K562 (cell line): Measurements from ENCODE around the gene TRIM44. TPM values are rescaled to one million over a fixed set of nuclear protein-coding genes. Genes with fewer than 3 reads are reported as not detected.

Experiments
- ATAC-seq: fragments of 200-7000 bp; cut with Tn5 transposase; 3 replicates; pipeline ENCODE4 v1.9.1; 2020; ENCODE audit warnings: moderate library complexity
- BruUV-seq: library from RNA; stranded (reverse); fragments of 400-500 nt; replicated peaks from 2 replicates; lab custom pipeline; 2021; lab: Mats Ljungman, UMichigan
- CTCF ChIA-PET: fragments of 300-600 bp; formaldehyde crosslinking; extraction: SDS; loops from one replicate; lab custom pipeline; 2021; ENCODE audit warnings: low intra/inter-chr PET ratio; lab: Yijun Ruan, JAX
- POLR2A ChIA-PET: fragments of 300-600, 350-650 bp; sonication (Branson Sonifier 250); formaldehyde crosslinking; extraction: SDS; loops from one replicate; lab custom pipeline; 2021; ENCODE audit warnings: antibody characterized with exemption, inconsistent platforms; lab: Yijun Ruan, JAX
- DNase-seq, 4 experiments: peaks; one replicate each; pipeline versions ENCODE4 v3.0.0 to v3.0.0-alpha.2; 2011 to 2018; ENCODE audit warnings: low spot score in 3 of 4, mixed read lengths in 3 of 4; ENCODE audit errors: extremely low read depth in 1 of 4
- FAIRE-seq: peaks from 2 replicates; lab custom pipeline; 2011; peaks lifted over from hg19 to GRCh38; lab: Jason Lieb, UNC
- H2AFZ ChIP-seq: 2 replicates; pipeline ENCODE4 v1.6.0; 2011; ENCODE audit warnings: low read depth, low read length, control low read depth, inconsistent platforms
- H3K27ac ChIP-seq: fragments of 200-600 bp; 3 replicates; pipeline ENCODE4 v1.8.0; 2011; ENCODE audit warnings: low read depth, mild to moderate bottlenecking, control low read depth, inconsistent platforms, low read length, moderate library complexity, mixed read lengths; ENCODE audit errors: extremely low read depth
- H3K27me3 ChIP-seq, 2 experiments: fragments of 300-600 bp in 1 of 2; 2 replicates in 1 of 2; 3 replicates in 1 of 2; pipeline versions ENCODE4 v1.6.0 to v1.8.0; 2011; ENCODE audit warnings: inconsistent platforms in 2 of 2, low read length in 2 of 2, mild to moderate bottlenecking in 1 of 2, mixed read lengths in 1 of 2, moderate library complexity in 1 of 2; ENCODE audit not compliant: control insufficient read depth in 2 of 2, insufficient read depth in 2 of 2
- H3K36me3 ChIP-seq: fragments of 300-600 bp; 3 replicates; pipeline ENCODE4 v1.8.0; 2011; ENCODE audit warnings: mild to moderate bottlenecking, low read length, inconsistent platforms; ENCODE audit not compliant: control insufficient read depth, insufficient read depth
- H3K4me1 ChIP-seq, 2 experiments: fragments of 200-600 bp in 1 of 2; replicated peaks in 1 of 2; 2 replicates in 1 of 2; 3 replicates in 1 of 2; pipeline versions ENCODE4 v1.5.1 to v1.8.0; 2011; ENCODE audit warnings: inconsistent platforms in 2 of 2, low read length in 2 of 2, mild to moderate bottlenecking in 1 of 2, mixed read lengths in 1 of 2, moderate library complexity in 1 of 2; ENCODE audit not compliant: control insufficient read depth in 2 of 2, insufficient read depth in 2 of 2
- H3K4me2 ChIP-seq: 2 replicates; pipeline ENCODE4 v1.6.1; 2011; ENCODE audit warnings: low read length, control low read depth, inconsistent platforms, mixed read lengths; ENCODE audit not compliant: insufficient read depth
- H3K4me3 ChIP-seq: fragments of 200-600 bp; sonication (generic), shearing (Covaris generic); 2 replicates; pipeline ENCODE4 v1.5.1; 2016; ENCODE audit warnings: control low read depth, inconsistent platforms
- H3K79me2 ChIP-seq: fragments of 200-600 bp; 3 replicates; pipeline ENCODE4 v1.8.0; 2011; ENCODE audit warnings: low read length, inconsistent platforms; ENCODE audit not compliant: control insufficient read depth, insufficient read depth
- H3K9ac ChIP-seq, 2 experiments: 2 replicates each; pipeline versions ENCODE4 v1.6.0 to v1.6.1; 2011; ENCODE audit warnings: low read depth in 2 of 2, low read length in 2 of 2, control low read depth in 1 of 2, inconsistent platforms in 1 of 2, mild to moderate bottlenecking in 1 of 2, mixed read lengths in 1 of 2; ENCODE audit not compliant: insufficient read depth in 1 of 2
- H3K9me1 ChIP-seq: one replicate; pipeline ENCODE4 v1.6.0; 2011; ENCODE audit warnings: inconsistent platforms, mild to moderate bottlenecking, low read length, moderate library complexity; ENCODE audit not compliant: control insufficient read depth, insufficient read depth
- H3K9me3 ChIP-seq: replicated peaks from 2 replicates; pipeline ENCODE4 v1.5.1; 2011; ENCODE audit warnings: low read depth, low read length, inconsistent platforms; ENCODE audit not compliant: control insufficient read depth, insufficient read depth
- H4K20me1 ChIP-seq: replicated peaks from 2 replicates; pipeline ENCODE4 v1.6.1; 2011; ENCODE audit warnings: low read length, inconsistent platforms, mixed read lengths; ENCODE audit not compliant: control insufficient read depth, insufficient read depth
- ARNT ChIP-seq, 2 experiments: fragments of 450-650 bp; IDR thresholded peaks; 2 replicates each; pipeline ENCODE4 v1.6.1; 2016; ENCODE audit warnings: mild to moderate bottlenecking in 1 of 2
- CBX1 ChIP-seq: sonication (generic); IDR thresholded peaks from 2 replicates; pipeline ENCODE4 v1.6.1; 2016; ENCODE audit warnings: antibody characterized with exemption, low read depth, mild to moderate bottlenecking
- DPF2 ChIP-seq: fragments of 450-650 bp; IDR thresholded peaks from 2 replicates; pipeline ENCODE4 v1.6.1; 2016
- HNRNPH1 ChIP-seq: fragments of 200-400 bp; formaldehyde crosslinking; optimal IDR thresholded peaks from 2 replicates; pipeline ENCODE3; 2017; ENCODE audit warnings: low read depth, mild to moderate bottlenecking, low read length, moderate library complexity
- NCOA6 ChIP-seq: fragments of 450-650 bp; IDR thresholded peaks from 2 replicates; pipeline ENCODE4 v1.6.1; 2017; ENCODE audit warnings: mild to moderate bottlenecking
- NFYB ChIP-seq: IDR thresholded peaks from 2 replicates; pipeline ENCODE4 v1.6.1; 2011; ENCODE audit warnings: mild to moderate bottlenecking, moderate library complexity; ENCODE audit not compliant: insufficient read length; ENCODE audit errors: extremely low read depth
- RAD21 ChIP-seq, 2 experiments: fragments of 250-450 bp in 1 of 2; fragments of 450-650 bp in 1 of 2; sonication (Bioruptor Pico) in 1 of 2; formaldehyde crosslinking in 1 of 2; IDR thresholded peaks in 1 of 2; conservative IDR thresholded peaks in 1 of 2; 2 replicates each; pipeline versions ENCODE4 v1.4.0 to v1.8.0; 2020 to 2022; ENCODE audit warnings: mild to moderate bottlenecking in 2 of 2, moderate library complexity in 1 of 2
- TEAD1 ChIP-seq, 2 experiments: fragments of 450-650 bp in 1 of 2; sonication (generic) in 1 of 2; formaldehyde crosslinking; IDR thresholded peaks; 2 replicates each; pipeline versions ENCODE4 v1.4.0 to v1.8.0; 2020 to 2022; ENCODE audit warnings: mild to moderate bottlenecking in 2 of 2, missing genetic modification reagents in 1 of 2
- TEAD4 ChIP-seq, 2 experiments: sonication (generic) in 1 of 2; formaldehyde crosslinking in 1 of 2; IDR thresholded peaks; 2 replicates each; pipeline versions ENCODE4 v1.6.1 to v1.8.0; 2012 to 2022; ENCODE audit warnings: borderline replicate concordance in 1 of 2, inconsistent platforms in 1 of 2, low read length in 1 of 2, mild to moderate bottlenecking in 1 of 2, missing genetic modification reagents in 1 of 2
- ZNF830 ChIP-seq: fragments of 250-450 bp; sonication (Bioruptor Pico); IDR thresholded peaks from 2 replicates; pipeline ENCODE4 v1.5.0; 2021; ENCODE audit warnings: mild to moderate bottlenecking
- in situ Hi-C: fragments of 300-500 bp; cut with MboI; formaldehyde crosslinking; loops from 4 replicates; pipeline ENCODE4 v1.15.0; 2018; ENCODE audit warnings: inconsistent platforms, mixed read lengths
- intact Hi-C: fragments of 100-400 bp; cut with micrococcal nuclease; formaldehyde crosslinking; loops from 2 replicates; pipeline ENCODE4 v1.14.2; 2022
- polyA plus RNA-seq, 8 experiments: library from polyadenylated mRNA; depleted of rRNA in 4 of 8; stranded (reverse) in 5 of 8; unstranded in 3 of 8; fragments of >200 nt; fragmentation: Nextera tagmentation in 2 of 8; fragmentation: Illumina TruSeq in 1 of 8; extraction: Ambion mirVana in 2 of 8; extraction: Trizol in 1 of 8; gene quantifications; 2 replicates each; pipeline versions ENCODE4 v1.2.1 to v1.2.3, GENCODE V29; 2011 to 2014; ENCODE audit warnings: inconsistent platforms in 1 of 8, missing spikeins in 1 of 8
- total RNA-seq, 7 experiments: library from RNA; depleted of rRNA in 6 of 7; stranded (reverse); fragments of >200 nt in 6 of 7; fragmentation: Illumina TruSeq in 2 of 7; extraction: Trizol in 2 of 7; gene quantifications; 2 replicates each; pipeline versions ENCODE4 v1.2.1 to v1.2.3, GENCODE V29; 2011 to 2021; ENCODE audit warnings: low replicate concordance in 1 of 7
- TF ChIP-seq, protein P1 (sequence below): sonication (generic); formaldehyde crosslinking; IDR thresholded peaks from 2 replicates; pipeline ENCODE4 v1.8.0; 2022; ENCODE audit warnings: mild to moderate bottlenecking, low read depth, missing genetic modification reagents
- TF ChIP-seq, protein P2 (sequence below): sonication (generic); formaldehyde crosslinking; IDR thresholded peaks from 2 replicates; pipeline ENCODE4 v1.8.1; 2023; ENCODE audit warnings: mild to moderate bottlenecking, missing genetic modification reagents
- TF ChIP-seq, protein P3 (sequence below): fragments of 450-650 bp; formaldehyde crosslinking; IDR thresholded peaks from 2 replicates; pipeline ENCODE4 v1.4.0; 2020; ENCODE audit warnings: mild to moderate bottlenecking, mixed read lengths
- TF ChIP-seq, protein P4 (sequence below): fragments of 450-650 bp; formaldehyde crosslinking; IDR thresholded peaks from 2 replicates; pipeline ENCODE4 v1.4.0; 2020; ENCODE audit warnings: mild to moderate bottlenecking

The TRIM44 gene
- total and polyA plus RNA-seq, 9 of the 15 experiments (the other 6 are each of a cell fraction or from before 2014, with no cell fraction given), result 8.3 to 105 (median 37.2) TPM

DNA sequence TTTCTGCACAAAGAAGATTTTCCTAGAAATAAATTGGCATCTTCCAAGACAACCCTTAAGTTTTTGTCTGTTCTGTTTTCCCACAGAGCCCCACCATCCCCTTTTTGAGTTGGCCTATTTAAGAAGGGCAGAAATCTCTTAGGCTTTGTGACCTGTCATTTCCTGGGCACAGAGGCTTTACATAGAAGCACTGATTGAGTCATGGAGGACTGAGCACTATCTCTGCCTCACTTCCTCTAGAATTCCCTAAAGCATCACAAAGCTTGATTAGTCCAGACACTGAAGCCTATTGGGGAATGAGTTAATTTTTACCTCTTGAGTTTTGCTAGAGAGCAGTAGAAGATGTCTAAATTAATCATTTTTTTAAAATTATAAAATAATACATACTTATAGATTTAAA, 25.4 kb downstream of the TRIM44 start:
- no TSS peak for BruUV-seq
- Histone ChIP-seq H3K79me2 (peaks cover 37% of the 10 kb centered on the region), H3K36me3 (peaks cover 47% of the 10 kb centered on the region), H3K9ac (no peak overlapping the region), H3K4me2 (no peak overlapping the region), H3K27ac (no peak overlapping the region), H3K9me1 (no peaks in the 10 kb centered on the region), H3K4me3 (no peak overlapping the region), H3K4me1 (no peaks in the 10 kb centered on the region), H3K27me3 (no peaks in the 10 kb centered on the region), H4K20me1 (no peaks in the 10 kb centered on the region), H3K9me3 (no peaks in the 10 kb centered on the region), H2AFZ (no peak overlapping the region)
- ChIA-PET CTCF (no interaction called here), POLR2A (no interaction called here)
- ATAC-seq (no peak), FAIRE-seq (no peak), DNase-seq (no peak)
- in situ Hi-C loops (no loop called here), intact Hi-C loops (no loop called here)
- TF ChIP-seq, protein P1, sequence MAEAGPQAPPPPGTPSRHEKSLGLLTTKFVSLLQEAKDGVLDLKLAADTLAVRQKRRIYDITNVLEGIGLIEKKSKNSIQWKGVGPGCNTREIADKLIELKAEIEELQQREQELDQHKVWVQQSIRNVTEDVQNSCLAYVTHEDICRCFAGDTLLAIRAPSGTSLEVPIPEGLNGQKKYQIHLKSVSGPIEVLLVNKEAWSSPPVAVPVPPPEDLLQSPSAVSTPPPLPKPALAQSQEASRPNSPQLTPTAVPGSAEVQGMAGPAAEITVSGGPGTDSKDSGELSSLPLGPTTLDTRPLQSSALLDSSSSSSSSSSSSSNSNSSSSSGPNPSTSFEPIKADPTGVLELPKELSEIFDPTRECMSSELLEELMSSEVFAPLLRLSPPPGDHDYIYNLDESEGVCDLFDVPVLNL (CRISPR knock-in tag), result no peak
- TF ChIP-seq, protein P2, sequence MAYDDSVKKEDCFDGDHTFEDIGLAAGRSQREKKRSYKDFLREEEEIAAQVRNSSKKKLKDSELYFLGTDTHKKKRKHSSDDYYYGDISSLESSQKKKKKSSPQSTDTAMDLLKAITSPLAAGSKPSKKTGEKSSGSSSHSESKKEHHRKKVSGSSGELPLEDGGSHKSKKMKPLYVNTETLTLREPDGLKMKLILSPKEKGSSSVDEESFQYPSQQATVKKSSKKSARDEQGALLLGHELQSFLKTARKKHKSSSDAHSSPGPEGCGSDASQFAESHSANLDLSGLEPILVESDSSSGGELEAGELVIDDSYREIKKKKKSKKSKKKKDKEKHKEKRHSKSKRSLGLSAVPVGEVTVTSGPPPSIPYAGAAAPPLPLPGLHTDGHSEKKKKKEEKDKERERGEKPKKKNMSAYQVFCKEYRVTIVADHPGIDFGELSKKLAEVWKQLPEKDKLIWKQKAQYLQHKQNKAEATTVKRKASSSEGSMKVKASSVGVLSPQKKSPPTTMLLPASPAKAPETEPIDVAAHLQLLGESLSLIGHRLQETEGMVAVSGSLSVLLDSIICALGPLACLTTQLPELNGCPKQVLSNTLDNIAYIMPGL (CRISPR knock-in tag), result no peak
- TF ChIP-seq ARNT (IDR thresholded peaks at IDR 0.05) (no peak), TEAD4 (IDR thresholded peaks at IDR 0.05; ENCODE audit: low read length) (no peak), TEAD4 (CRISPR knock-in tag; IDR thresholded peaks at IDR 0.05; ENCODE audit: borderline replicate concordance) (no peak), RAD21 (CRISPR knock-in tag; conservative IDR thresholded peaks at IDR 0.05 in 1 of 2, IDR thresholded peaks at IDR 0.05 in 1 of 2) (no peak), DPF2 (no peak), HNRNPH1 (no peak), TEAD1 (CRISPR knock-in tag; IDR thresholded peaks at IDR 0.05) (no peak), ZNF830 (CRISPR knock-in tag) (no peak), CBX1 (no peak), NCOA6 (no peak), NFYB (no peak)
- TF ChIP-seq, protein P3, sequence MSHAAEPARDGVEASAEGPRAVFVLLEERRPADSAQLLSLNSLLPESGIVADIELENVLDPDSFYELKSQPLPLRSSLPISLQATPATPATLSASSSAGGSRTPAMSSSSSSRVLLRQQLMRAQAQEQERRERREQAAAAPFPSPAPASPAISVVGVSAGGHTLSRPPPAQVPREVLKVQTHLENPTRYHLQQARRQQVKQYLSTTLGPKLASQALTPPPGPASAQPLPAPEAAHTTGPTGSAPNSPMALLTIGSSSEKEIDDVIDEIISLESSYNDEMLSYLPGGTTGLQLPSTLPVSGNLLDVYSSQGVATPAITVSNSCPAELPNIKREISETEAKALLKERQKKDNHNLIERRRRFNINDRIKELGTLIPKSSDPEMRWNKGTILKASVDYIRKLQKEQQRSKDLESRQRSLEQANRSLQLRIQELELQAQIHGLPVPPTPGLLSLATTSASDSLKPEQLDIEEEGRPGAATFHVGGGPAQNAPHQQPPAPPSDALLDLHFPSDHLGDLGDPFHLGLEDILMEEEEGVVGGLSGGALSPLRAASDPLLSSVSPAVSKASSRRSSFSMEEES (CRISPR knock-in tag), result no peak
- TF ChIP-seq, protein P4, sequence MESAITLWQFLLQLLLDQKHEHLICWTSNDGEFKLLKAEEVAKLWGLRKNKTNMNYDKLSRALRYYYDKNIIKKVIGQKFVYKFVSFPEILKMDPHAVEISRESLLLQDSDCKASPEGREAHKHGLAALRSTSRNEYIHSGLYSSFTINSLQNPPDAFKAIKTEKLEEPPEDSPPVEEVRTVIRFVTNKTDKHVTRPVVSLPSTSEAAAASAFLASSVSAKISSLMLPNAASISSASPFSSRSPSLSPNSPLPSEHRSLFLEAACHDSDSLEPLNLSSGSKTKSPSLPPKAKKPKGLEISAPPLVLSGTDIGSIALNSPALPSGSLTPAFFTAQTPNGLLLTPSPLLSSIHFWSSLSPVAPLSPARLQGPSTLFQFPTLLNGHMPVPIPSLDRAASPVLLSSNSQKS (CRISPR knock-in tag), result no peak
